Ovary (tissue), 9 donors: ENCODE data around the gene NCOA3. TPM values are rescaled to one million over a fixed set of nuclear protein-coding genes. Genes with fewer than 3 reads are reported as not detected.

ENCODE experiments used
- DNase-seq, 5 donors: peaks; one replicate each; pipeline ENCODE4 v3.0.0-alpha.2; 2019 to 2020
- H3K27ac ChIP-seq, 2 donors: fragments of 200-600 bp; one replicate each; pipeline versions ENCODE4 v1.5.1 to v1.8.0; 2019 to 2022
- H3K27me3 ChIP-seq: fragments of 200-600 bp; one replicate; pipeline ENCODE4 v1.8.0; 2022
- H3K36me3 ChIP-seq: fragments of 200-600 bp; sonication (generic); one replicate; pipeline ENCODE4 v1.5.1; 2019
- H3K4me1 ChIP-seq: one replicate; pipeline ENCODE4 v1.8.1; 2013; ENCODE audit warnings: mild to moderate bottlenecking, moderate library complexity; ENCODE audit not compliant: insufficient read depth
- H3K4me3 ChIP-seq: fragments of 200-600 bp; sonication (generic); one replicate; pipeline ENCODE4 v1.5.1; 2017
- H3K9me3 ChIP-seq, 2 donors: fragments of 200-600 bp in 1 of 2; sonication (generic) in 1 of 2; one replicate each; pipeline versions ENCODE4 v1.5.1 to v1.8.1; 2013 to 2019; ENCODE audit warnings: mild to moderate bottlenecking in 1 of 2, moderate library complexity in 1 of 2
- EP300 ChIP-seq: sonication (generic); formaldehyde crosslinking; IDR thresholded peaks from one replicate; pipeline ENCODE4 v1.6.1; 2017; ENCODE audit warnings: antibody characterized with exemption
- POLR2A ChIP-seq: fragments of 450-650 bp; IDR thresholded peaks from one replicate; pipeline ENCODE4 v1.6.1; 2017; ENCODE audit warnings: antibody characterized with exemption, mild to moderate bottlenecking, moderate library complexity
- WGBS, 3 donors: extraction: QIAGEN DNeasy Blood & Tissue Kit in 1 of 3; methylation state at CpG; one replicate each; pipeline versions ENCODE4 v1.1.5 to v1.1.7; 2013 to 2017; 5-methylcytosine and 5-hydroxymethylcytosine counted together
- intact Hi-C, 4 donors: fragments of 100-400 bp; cut with DNase I; formaldehyde crosslinking; loops; one replicate each; pipeline versions ENCODE4 v1.11.0 to v1.15.1; 2022 to 2023
- polyA plus RNA-seq, 2 donors: library from polyadenylated mRNA; stranded (reverse); fragments of 200-250 nt in 1 of 2; fragments of 350-450 nt in 1 of 2; fragmentation: Illumina TruSeq in 1 of 2; extraction: RNeasy Lipid Tissue Mini Kit (QIAGEN cat#74804) in 1 of 2; gene quantifications; one replicate each; pipeline ENCODE4 v1.2.3, GENCODE V29; 2013 to 2014
- total RNA-seq, 7 donors: library from RNA; depleted of rRNA in 2 of 7; stranded (reverse); fragments of >200 nt in 2 of 7; fragmentation: NEBNext Ultra II Directional in 3 of 7; extraction: Animal tissue kit (Norgen Biotek cat#: 25700) in 3 of 7; gene quantifications; one replicate each; pipeline versions ENCODE4 v1.1.0 to v1.2.4, GENCODE V29; 2016 to 2023
- TF ChIP-seq, protein P1 (sequence below), 3 donors: fragments of 450-650 bp in 2 of 3; fragments of 200-600 bp in 1 of 3; IDR thresholded peaks; one replicate each; pipeline versions ENCODE4 v1.5.1 to v1.8.0; 2016 to 2022; ENCODE audit warnings: antibody characterized with exemption in 3 of 3, mild to moderate bottlenecking in 1 of 3
- donor health status: DM: no; HTN: no; CAD: no; lungs with moderate emphysema.
- donor health status: DM: no; HTN: no; CAD: no.
- donor health status: Bipolar disorder and iron deficiency.
- donor health status: DM: yes; HTN: yes; CAD: no.
- donor health status: DM: no; HTN: no; CAD: no.
- donor health status: DM: yes; HTN: yes; CAD: no.

The NCOA3 gene
- total and polyA plus RNA-seq, 9 donors = 8.2 to 32.4 (median 25.7) TPM

GRCh38 chr20:47566269-47566668 lies 64.6 kb downstream of the NCOA3 start:
- intact Hi-C loops = no loop called here
- H3K36me3 ChIP-seq = no peaks in the 10 kb centered on the region

GRCh38 chr20:47568019-47568418 lies 66.3 kb downstream of the NCOA3 start:
- no peak overlapping the region for H3K4me3 ChIP-seq
- peaks cover 10% of the 10 kb centered on the region for H3K4me1 ChIP-seq
- no peaks in the 10 kb centered on the region for H3K27me3 ChIP-seq
- TF ChIP-seq EP300 = no peak
- TF ChIP-seq POLR2A = no peak
- TF ChIP-seq, protein P1, sequence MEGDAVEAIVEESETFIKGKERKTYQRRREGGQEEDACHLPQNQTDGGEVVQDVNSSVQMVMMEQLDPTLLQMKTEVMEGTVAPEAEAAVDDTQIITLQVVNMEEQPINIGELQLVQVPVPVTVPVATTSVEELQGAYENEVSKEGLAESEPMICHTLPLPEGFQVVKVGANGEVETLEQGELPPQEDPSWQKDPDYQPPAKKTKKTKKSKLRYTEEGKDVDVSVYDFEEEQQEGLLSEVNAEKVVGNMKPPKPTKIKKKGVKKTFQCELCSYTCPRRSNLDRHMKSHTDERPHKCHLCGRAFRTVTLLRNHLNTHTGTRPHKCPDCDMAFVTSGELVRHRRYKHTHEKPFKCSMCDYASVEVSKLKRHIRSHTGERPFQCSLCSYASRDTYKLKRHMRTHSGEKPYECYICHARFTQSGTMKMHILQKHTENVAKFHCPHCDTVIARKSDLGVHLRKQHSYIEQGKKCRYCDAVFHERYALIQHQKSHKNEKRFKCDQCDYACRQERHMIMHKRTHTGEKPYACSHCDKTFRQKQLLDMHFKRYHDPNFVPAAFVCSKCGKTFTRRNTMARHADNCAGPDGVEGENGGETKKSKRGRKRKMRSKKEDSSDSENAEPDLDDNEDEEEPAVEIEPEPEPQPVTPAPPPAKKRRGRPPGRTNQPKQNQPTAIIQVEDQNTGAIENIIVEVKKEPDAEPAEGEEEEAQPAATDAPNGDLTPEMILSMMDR (IDR thresholded peaks at IDR 0.05) = no peak
- H3K36me3 ChIP-seq = no peaks in the 10 kb centered on the region
- H3K9me3 ChIP-seq = no peaks in the 10 kb centered on the region
- WGBS, 3 donors = 2 to 3% (median 3%) methylated on average over 2 of the region's 2 CpGs
- peak overlapping the region in 1 of 2 donors; percentile 29 for H3K27ac ChIP-seq
- peak in 2 of 5 donors; percentile 38 to 45 for DNase-seq
- intact Hi-C loops = no loop called here

More at GRCh38 chr20:47566269-47566668, 64.6 kb downstream of the NCOA3 start:
- Histone ChIP-seq H3K4me3 (no peak overlapping the region), H3K27ac (no peak overlapping the region), H3K4me1 (peaks cover 10% of the 10 kb centered on the region), H3K9me3 (no peaks in the 10 kb centered on the region), H3K27me3 (no peaks in the 10 kb centered on the region)
- TF ChIP-seq POLR2A (no peak), EP300 (no peak)
- TF ChIP-seq, protein P1 (IDR thresholded peaks at IDR 0.05) = no peak
- no peak for DNase-seq
- WGBS, 3 donors = 94 to 98% (median 97%) methylated on average over 5 of the region's 5 CpGs

GRCh38 chr20:47568837-47569410 lies 67.2 kb downstream of the NCOA3 start:
- no peaks in the 10 kb centered on the region for H3K36me3 ChIP-seq
- intact Hi-C loops = no loop called here
- 91 to 94% (median 92%) methylated on average over 6 of the region's 6 CpGs for WGBS, 3 donors
- no peak overlapping the region for H3K4me3 ChIP-seq
- TF ChIP-seq EP300 (no peak), POLR2A (no peak)
- TF ChIP-seq, protein P1 (IDR thresholded peaks at IDR 0.05) = no peak
- H3K27ac ChIP-seq = peak overlapping the region in 1 of 2 donors; percentile 17
- no peaks in the 10 kb centered on the region for H3K9me3 ChIP-seq
- H3K4me1 ChIP-seq = peaks cover 10% of the 10 kb centered on the region
- H3K27me3 ChIP-seq = no peaks in the 10 kb centered on the region
- no peak for DNase-seq

GRCh38 chr20:47571426-47571825 lies 69.7 kb downstream of the NCOA3 start:
- 96 to 100% (median 97%) methylated on average over 2 of the region's 2 CpGs for WGBS, 3 donors
- no peak for TF ChIP-seq EP300
- TF ChIP-seq POLR2A = no peak
- TF ChIP-seq, protein P1 (IDR thresholded peaks at IDR 0.05) = no peak

More at GRCh38 chr20:47571426-47571825, 69.7 kb downstream of the NCOA3 start:
- Histone ChIP-seq H3K4me3 (no peak overlapping the region), H3K4me1 (peaks cover 9% of the 10 kb centered on the region), H3K9me3 (no peaks in the 10 kb centered on the region), H3K27me3 (no peaks in the 10 kb centered on the region), H3K27ac (no peak overlapping the region), H3K36me3 (no peaks in the 10 kb centered on the region)
- intact Hi-C loops = loop anchor here in 2 of 4 donors (5.0 to 10.0 kb wide), 2 partner anchors 67 to 69 kb away; partner anchors contain the start of gene NCOA3 (in 2 of the 2)
- no peak for DNase-seq
